T1000 (cell line): ENCODE measurements around the gene DNAJC25.

Source experiments
- DNase-seq: peaks from one replicate; lab custom pipeline; 2025; ENCODE audit warnings: mixed read lengths; lab: John Stamatoyannopoulos, UW

The DNAJC25 gene

DNA sequence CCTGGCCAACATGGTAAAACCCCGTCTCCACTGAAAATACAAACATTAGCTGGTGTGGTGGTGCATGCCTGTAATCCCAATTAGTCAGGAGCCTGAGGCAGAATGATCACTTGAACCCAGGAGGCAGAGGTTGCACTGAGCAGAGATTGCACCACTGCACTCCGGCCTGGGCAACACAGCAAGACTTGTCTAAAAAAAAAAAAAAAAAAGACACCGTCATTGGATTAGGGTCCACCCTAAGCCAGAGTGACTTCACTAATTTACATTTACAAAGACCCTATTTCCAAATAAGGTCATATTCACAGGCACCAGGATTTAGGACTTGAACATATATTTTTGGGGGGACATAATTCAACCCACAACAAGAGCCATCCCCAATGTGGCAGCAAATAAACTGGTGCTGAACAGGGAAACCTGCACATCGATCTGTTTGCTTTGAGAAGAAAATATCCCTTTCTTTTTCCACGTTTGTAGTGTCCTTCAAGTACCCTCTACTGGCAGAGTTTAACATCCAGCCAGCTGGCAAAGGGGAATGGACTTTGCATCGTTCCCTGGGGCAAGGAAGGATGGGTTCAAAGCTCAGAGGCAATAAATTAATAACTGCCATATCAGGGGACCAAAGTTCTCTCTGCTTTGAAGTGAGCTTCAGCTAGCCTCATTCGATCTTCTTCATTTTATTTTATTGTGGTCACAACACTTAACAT lies 3.7 kb upstream of the DNAJC25 start:
- no peak for DNase-seq

DNA sequence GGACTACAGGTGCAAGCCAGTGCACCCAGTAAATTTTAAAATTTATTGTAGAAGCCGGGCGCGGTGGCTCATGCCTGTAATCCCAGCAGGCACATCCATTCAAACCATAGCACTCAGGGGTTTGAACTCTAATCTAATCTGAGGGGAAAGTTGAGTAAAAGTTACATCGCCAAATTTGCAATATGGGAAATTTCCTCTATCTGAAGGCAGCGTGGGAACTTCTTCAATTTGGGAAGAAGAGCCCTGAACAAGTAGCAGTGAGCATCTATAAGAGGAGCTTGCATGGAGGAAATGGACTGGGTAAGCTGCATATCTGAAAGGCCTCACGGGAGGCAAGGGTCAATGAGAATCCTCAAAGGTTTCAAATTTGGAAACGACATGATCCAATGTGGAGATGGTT lies 2.7 kb upstream of the DNAJC25 start:
- no peak for DNase-seq

DNA sequence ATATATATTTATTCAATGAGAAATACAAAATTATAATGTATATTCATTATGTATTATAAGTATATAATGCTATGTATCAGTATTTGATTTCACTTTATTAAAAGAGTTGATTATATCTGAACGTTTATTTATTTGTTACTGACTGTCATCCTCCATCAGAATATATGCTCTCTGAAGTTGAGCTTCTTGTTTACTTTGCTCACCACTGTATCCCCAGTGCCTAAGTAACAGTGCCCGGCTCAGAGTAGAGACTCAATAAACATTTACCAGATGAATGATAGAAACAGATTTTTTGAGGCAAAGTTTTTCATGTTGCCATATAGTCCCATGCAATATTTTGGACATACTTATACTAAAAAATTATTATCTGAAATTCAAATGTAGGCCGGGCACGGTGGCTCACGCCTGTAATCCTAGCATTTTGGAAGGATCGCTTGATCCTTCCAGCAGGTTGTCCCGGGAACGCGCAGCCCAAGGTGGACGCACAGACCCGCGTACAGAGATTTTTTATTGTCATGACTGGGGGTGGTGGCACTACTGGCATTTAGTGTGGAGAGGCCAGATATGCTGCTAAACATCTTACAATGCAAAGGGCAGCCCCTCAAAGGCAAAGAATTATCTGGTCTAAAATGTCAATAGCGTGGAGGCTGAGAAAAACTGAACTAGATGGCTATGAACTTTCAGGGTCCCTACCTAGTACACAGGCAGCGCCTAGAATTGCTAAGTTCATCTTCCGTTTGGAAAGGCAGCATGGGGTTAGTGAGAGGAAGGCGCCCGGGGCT lies 761 bp upstream of the DNAJC25 start:
- no peak for DNase-seq

DNA sequence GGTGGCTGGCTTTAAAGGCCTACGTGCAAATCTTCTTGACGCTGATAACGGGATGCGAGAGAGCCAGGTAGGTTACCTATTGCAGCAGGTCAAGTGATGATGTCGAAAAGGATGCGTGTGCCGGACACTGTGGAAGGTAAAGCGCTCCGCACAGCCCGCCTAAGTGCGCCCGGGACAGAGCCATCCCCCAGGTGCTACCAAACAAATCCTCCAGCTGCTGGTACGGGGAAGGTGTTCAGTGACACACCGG lies 245 bp upstream of the DNAJC25 start:
- no peak for DNase-seq

DNA sequence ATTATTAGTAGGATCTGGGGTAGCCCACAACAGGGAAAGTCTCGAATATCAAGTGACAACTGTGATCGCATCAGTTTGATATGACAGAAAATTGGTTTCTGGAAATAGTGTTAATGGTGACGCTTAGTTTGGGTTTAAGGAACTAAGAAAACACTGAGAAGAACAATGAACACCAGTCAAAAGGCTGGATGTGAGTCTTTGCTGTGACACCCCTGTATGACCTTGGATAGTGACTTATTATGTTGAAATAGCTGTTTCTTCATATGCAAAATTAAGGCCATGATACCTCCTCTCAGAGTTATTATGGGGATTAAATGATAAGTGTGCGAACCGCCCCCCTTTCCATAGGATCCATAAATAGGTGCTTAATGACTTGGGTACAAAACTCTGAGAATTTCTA lies 926 bp downstream of the DNAJC25 start:
- no peak for DNase-seq

DNA sequence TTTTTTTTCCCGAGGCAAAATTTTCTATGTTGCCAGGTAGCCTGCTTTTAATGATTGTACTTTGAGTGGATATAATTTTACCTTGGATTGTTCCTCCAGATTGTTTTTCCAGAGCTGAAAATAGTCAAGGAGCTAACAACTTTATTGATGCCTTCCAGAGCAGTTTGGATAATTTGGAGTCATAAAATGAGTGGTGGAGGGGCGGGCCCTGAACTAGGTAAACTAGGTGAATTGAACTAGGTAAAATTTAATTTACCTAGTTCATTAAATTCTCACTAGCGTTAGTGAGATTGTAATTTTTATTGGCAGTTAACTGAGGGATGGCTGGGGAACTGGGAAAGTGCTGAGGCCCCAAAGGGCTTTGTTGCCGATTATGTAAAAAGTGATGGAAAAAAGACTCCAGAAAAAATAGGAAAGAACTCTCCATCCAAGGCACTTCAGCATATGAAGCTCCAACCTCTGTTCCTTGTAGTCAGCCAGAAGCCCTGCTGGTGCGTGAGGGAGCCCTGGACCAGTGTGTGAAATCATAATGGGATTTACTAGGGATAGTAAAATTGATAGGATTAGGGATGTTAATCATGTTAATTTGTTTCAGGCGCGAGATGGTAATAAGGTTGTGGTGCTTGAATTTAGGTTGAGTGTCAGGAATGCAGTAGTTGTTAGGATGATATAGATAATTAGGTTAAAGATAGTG lies 1.7 kb downstream of the DNAJC25 start:
- DNase-seq = no peak

DNA sequence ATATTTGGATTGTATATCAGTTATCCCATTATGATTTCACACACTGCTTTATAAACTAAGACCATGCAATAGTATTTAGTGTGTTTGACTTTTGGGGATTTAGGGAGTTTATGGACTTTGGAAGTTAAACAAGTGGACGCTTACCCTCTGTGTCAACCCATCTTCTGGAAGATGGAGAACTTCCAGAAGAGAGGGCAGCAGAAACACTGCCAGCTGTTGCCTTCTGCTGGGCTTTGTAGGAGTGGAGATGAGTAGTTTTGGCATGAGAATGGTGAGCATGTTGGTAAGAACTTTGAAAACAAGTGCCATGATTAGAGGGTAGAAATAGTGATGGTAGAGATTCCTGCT lies 2.2 kb downstream of the DNAJC25 start:
- DNase-seq = no peak

DNA sequence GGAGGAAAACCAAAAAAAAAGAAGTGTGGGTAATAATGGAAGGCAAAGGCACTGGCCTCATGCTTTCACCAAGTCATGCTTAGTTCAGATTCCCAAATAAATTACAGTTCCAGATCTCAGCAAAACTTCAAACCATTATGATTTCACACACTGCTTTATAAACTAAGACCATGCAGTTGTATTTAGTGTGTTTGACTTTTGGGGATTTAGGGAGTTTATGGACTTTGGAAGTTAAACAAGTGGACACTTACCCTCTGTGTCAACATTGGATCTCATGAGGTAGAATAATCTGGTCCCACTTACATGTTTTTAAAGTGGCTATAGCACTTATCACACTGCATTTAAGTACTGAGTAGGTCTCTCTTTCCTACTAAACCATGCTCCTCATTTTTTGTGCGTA lies 3.7 kb downstream of the DNAJC25 start:
- no peak for DNase-seq

DNA sequence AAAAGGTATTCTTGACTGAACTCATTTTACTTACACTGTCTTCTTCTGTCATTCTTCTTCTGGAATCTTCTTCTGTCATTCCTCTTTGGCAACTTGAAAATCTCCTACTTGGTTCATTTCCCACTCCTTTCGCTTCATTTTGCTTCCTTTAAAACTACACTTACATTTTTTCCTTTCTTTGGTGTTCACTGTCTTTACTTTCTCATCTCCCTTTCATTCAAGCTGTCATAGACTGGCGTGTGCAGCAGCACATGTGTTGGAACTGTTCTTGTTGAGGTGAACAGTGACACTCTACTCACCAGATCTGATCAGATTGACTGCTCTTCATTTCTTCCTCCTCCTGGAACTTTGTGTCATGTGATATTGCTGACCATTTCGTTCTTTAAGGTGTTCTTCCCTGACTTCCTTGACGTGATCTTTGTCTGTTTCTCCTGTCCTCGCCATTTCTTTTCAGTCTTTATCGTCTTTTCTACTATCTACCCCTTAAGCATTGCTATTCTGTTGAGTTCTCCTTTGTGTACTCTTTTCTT lies 6.4 kb downstream of the DNAJC25 start:
- no peak for DNase-seq

DNA sequence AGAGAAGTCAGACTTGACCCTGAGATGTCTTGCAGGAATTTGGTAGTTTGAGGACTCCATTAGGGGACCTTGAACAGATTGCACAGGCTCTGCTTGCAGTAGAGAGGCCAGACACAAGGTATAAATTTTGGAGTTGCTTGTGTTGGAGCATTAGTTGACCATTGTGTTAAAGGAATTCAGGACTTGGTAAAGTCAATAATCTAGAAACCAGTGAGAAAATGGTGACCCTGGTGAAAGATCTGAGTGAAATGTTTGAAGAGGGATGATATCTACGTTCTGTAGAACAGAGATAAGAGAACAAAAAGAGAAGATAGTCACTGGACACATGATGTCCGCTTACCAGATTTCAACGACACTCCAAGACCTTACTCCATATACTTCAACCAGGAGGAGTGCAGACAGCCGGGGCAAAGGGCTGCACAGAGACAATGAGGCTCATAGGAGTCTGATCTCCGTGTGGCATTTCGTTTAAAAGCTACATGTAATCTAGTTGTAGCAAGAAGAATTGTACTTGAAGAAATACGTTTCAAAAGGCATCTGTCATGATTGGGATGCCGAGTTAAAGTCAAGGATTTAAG lies 13.2 kb downstream of the DNAJC25 start:
- no peak for DNase-seq

DNA sequence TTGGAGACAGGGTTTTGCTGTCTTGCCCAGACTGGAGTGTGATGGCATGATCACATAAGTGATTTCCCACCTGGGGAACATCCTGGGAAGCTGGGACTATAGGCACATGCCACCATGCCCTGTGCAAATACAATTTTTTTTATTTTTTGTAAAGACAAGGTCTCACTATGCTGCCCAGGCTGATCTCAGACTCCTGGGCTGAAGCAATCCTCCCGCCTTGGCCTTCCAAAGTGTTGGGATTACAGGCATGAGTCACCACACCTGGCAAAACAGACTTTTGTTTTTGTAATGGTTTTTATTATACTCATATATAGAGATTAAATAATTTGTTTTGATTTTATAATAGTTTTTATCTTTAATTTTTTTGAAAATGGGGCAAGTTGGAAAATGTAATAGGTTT lies 14.7 kb downstream of the DNAJC25 start:
- DNase-seq = no peak

DNA sequence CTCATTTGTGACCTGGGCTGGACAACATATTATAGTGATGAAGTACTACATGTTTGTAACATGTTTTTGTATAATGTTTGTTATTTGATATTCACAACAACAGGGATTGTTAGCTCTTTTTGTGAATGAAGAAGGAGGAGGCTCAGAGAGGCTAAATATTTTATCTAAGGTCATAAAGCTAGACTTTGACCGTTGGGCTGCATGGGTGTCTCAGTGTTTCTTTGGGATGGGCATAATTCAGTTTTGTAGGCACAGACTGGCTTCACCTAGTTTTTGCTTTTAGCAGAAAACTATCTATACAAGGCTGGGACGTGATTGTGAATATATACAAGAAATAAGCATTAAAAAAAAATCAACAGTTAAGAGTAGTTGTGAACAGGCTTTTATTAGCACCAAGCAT lies 15.3 kb downstream of the DNAJC25 start:
- no peak for DNase-seq

DNA sequence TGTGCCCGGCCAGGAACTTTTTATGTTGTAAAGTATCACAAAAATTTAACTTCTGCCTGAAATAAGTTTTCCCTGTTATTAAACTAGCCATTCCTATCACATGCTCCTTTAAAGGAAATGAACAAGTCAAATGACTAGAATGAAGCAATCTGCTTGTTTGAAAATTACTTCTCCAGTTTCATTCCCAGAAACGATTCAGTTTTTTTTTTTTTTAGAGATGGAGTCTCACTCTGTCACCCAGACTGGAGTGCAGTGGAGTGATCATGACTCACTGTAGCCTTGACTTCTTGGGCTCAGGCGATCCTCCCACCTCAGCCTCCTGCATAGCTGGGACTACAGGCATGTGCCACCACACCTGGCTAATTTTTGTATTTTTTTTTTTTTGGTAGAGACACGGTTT lies 16.9 kb downstream of the DNAJC25 start:
- no peak for DNase-seq

DNA sequence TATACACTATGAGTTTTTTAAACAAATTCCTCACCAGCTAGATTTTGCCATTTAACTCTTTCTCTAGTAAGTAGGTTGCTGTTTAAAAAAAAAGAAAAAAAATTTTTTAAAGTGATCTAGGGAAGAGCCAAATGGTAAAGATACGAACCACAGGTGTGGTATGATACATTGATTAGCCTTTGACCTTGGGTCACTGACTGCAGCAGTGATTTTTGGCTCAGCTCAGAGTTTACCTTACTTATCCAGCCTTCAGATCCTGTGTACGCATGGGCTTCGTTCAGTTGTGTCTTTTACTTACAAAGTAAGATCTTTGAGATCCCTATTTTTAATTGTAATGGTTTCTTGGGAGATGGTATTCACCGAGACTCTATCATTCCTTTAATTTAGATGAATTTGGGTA lies 17.9 kb downstream of the DNAJC25 start:
- no peak for DNase-seq

DNA sequence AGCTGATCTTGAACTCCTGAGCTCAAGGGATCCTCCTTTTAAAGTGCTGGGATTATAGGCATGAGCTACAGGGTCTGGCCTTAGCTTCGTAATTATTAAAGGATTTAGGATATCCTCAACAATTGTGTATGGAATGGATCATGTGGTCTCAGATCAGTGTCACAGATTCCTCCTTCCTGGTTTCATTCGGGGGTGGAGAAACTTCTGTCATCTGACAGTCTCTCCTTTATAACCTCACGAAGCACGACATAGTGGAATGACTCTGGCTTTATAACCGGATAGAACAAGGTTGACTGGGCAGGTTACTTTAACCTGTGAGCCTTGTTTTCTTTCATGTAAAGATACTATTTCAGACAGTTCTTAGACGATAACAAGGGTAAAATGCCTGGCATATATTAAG lies 25.9 kb downstream of the DNAJC25 start:
- no peak for DNase-seq

DNA sequence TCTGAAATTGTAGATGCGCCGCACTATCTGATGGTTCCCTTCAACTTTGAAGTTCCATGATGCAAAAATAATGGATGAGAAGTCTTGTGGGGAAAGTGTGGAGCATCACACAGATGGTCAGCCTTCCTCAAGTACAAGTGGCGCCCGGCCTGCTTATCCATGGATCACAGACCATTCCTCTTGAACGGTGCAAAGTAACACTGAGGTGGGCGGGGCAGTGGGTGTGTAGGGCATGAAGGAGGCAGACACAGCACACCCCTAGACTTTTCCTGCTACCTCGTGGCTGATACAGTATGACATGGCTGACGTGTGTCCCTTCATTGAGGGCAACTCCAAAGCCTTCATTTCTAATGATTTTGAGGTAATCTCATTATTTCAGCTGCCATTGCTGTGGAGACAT lies 27.8 kb downstream of the DNAJC25 start:
- DNase-seq = no peak

DNA sequence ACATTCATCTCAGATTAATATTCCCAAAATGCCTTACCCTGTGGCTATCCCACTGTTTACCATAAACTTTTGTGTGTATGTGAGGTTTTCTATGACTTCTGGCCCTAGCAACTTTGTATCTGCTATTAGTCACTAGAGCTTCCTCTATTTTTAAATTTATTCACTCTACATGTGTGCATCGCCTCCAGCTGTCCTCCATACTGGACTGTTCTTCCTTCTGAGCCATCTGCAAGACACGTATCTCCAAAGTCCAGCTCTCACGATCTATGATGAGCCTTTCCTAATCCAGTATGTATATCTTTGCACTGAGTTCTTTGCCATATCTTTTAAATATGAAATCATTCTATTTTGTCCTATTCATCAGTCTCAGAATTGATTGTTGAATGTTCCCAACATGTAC lies 28.6 kb downstream of the DNAJC25 start:
- no peak for DNase-seq

DNA sequence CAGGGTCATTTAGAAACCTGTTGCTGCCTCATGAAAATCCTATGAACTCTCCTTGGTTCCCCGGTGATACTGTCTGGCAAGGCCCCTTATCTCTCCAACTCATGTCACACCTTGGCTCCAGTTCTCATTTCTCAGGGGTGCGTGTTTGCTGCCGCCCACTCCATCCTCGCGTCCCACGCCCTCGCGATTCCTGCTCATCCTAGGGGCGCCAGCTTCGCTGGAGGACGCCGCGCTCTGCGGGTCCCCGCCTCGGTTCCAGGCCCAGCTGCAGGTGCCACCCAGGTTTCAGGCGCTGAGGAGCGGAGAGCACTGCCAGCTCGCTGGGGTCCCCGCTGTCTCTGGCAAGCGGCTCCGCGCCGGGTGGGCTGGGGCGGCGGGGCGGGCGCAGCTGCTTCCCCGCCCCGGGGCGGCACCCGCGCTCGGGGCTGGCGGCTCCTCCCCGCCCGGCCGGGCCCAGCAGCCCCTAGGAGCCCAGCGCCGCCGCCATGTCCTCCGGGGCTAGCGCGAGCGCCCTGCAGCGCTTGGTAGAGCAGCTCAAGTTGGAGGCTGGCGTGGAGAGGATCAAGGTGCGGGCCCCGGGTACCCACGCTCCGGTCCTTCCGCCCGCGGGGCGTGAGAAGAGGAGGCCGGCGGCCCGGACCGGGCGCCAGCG lies 30.1 kb downstream of the DNAJC25 start, which contains the start of gene GNG10:
GNG10 (plus strand) TSS at position 456 of the 652 bp plus-strand sequence; CDS start at position 486, 30 bp downstream.
- peak; percentile 55 for DNase-seq

DNA sequence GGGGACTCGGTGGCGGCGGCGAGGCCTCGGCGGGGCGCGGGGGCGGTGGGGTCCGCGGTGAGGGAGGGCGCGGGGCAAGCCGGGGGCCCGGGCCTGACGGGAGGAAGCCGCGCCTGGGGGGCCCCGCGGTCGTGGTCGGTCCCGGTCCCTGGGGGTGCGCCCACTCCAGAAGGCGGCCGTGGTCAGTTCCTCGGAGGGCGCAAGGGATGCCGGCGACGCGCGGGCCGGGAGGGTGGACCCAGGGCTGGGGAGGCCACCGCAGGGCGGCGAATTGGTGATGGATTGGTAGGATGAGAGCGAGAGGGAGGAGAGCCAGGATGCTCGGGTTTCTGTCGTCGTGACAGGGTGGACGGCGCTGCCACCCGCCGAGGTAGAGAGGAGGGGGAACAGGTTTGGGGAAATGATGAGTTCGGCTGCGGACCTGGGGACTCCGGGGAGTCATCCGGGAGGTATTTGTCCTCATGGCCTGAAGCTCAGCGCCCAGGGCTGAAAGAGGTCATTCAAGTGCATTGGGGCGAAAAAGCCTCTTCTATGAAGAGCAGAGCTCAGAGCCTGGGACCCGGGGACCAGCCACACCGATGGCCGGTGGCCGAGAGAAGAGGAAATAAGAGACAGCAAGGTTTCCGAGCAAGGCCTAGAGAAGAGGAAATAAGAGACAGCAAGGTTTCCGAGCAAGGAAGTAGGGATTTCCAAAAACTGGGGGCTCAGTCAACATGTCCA lies 30.8 kb downstream of the DNAJC25 start:
- peak; percentile 13 for DNase-seq

DNA sequence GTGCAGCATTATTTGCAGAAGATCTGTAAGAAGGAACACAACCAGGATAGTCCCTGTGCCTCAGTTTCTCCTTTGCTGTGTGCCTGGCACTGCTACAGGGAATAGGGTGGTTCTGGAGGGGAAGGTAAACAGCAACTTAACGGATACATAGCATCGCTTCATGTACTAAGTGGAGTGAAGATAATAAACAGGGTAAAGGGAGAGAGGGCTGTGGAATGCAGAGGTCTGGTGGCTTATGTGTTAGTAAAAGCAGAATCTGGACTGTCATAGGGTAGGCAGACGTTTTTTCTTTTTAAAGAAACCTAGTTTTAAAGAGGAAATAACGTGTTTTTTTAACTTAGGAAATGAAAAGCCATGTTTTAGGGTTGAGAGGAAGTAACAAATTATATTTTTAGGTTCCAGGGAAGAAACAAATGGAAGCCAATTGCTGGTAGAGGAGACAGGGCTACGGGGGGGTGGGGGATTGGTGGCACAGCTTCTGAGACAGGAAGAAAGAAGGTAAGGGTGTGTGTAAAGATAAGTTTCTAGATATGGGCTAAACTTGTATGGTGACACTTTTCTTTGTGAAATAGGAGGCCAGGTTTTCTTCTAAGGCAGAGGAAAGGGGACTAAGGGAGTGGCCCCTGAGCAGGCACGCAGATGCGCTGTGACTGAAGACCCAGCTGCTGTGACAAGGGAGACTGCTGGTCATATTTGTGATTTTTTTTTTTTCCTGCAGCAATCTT lies 31.6 kb downstream of the DNAJC25 start:
- no peak for DNase-seq

DNA sequence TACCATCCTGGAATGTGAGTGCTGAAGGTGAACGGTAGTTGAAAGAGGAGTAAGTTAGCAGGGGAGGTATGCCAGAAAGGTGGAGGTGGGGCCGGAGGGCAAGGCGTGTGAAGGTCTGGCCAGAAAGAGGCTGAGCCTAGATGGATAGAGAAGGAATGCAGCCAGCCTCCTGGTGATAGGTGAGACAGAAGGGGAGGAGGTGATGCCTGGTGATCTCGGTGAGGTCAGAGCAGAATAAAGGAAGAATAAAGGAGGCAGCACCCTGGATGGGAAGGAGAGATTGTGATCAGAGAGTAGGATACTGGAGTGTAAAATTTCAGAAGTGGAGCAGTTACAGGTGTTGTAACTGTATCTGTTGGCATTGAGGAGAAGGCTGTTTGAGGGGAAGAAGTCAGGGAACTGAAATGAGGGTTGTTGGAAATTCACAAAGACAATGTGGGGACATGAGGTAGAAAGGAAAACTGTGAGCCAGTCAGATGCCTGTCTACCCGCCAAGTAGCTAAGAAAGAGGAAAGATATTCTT lies 32.2 kb downstream of the DNAJC25 start:
- no peak for DNase-seq
